Stimulated activated CD4-positive, alpha-beta T cell treated with anti-CD3 and anti-CD28 coated beads, Interleukin-2, amount 100 ng/mL, for 24 hours (primary cell): ENCODE data around the gene P2RX7.

Source experiments
- DNase-seq, 2 donors: peaks; one replicate each; pipeline ENCODE4 v3.0.0-alpha.2; 2020

The P2RX7 gene

GRCh38 chr12:121110211-121110940 is 22.3 kb upstream of the P2RX7 start:
- DNase-seq: peak; percentile 69 to 72

- no peak for DNase-seq
Measured at GRCh38 chr12:121111684-121112083, 21.0 kb upstream of the P2RX7 start.

GRCh38 chr12:121112496-121112895 is 20.2 kb upstream of the P2RX7 start:
- DNase-seq: no peak

- DNase-seq: no peak
Measured at GRCh38 chr12:121113057-121113456, 19.6 kb upstream of the P2RX7 start.

- DNase-seq: no peak
Measured at GRCh38 chr12:121114019-121114639, 18.5 kb upstream of the P2RX7 start.

GRCh38 chr12:121114806-121115205 is 17.9 kb upstream of the P2RX7 start:
- no peak for DNase-seq

GRCh38 chr12:121115530-121115929 is 17.1 kb upstream of the P2RX7 start:
- no peak for DNase-seq

- DNase-seq: no peak
Measured at GRCh38 chr12:121116318-121117225, 16.1 kb upstream of the P2RX7 start.

GRCh38 chr12:121117226-121117777 is 15.4 kb upstream of the P2RX7 start:
- no peak for DNase-seq

- no peak for DNase-seq
Measured at GRCh38 chr12:121120323-121120722, 12.4 kb upstream of the P2RX7 start.

- no peak for DNase-seq
Measured at GRCh38 chr12:121120989-121121755, 11.5 kb upstream of the P2RX7 start.

- DNase-seq: no peak
Measured at GRCh38 chr12:121121805-121122204, 10.9 kb upstream of the P2RX7 start.

GRCh38 chr12:121123488-121123887 is 9.2 kb upstream of the P2RX7 start:
- DNase-seq: no peak

- no peak for DNase-seq
Measured at GRCh38 chr12:121124402-121125109, 8.1 kb upstream of the P2RX7 start.

GRCh38 chr12:121127501-121127900 is 5.2 kb upstream of the P2RX7 start:
- no peak for DNase-seq

- DNase-seq: peak; percentile 86 to 88
Measured at GRCh38 chr12:121128908-121129810, 3.5 kb upstream of the P2RX7 start.

- DNase-seq: no peak
Measured at GRCh38 chr12:121129811-121130147, 2.9 kb upstream of the P2RX7 start.

- DNase-seq: no peak
Measured at GRCh38 chr12:121130866-121131373, 1.8 kb upstream of the P2RX7 start.

- DNase-seq: no peak
Measured at GRCh38 chr12:121131941-121132341, 735 bp upstream of the P2RX7 start.

GRCh38 chr12:121133838-121134237 is 1.2 kb downstream of the P2RX7 start:
- DNase-seq: no peak

GRCh38 chr12:121135320-121135719 is 2.6 kb downstream of the P2RX7 start:
- DNase-seq: no peak
